GM08714 (cell line): ENCODE results near the gene PPP2R2C.

Experiments
- H3K4me3 ChIP-seq: fragments of 200-500 bp; sonication (Bioruptor generic); 2 replicates; pipeline ENCODE4 v1.5.1; 2014; ENCODE audit warnings: mild to moderate bottlenecking, low read length, inconsistent platforms
- ZNF274 ChIP-seq: IDR thresholded peaks from 2 replicates; pipeline ENCODE4 v1.6.1; 2012; ENCODE audit warnings: mild to moderate bottlenecking, low read depth, low read length

The PPP2R2C gene

DNA sequence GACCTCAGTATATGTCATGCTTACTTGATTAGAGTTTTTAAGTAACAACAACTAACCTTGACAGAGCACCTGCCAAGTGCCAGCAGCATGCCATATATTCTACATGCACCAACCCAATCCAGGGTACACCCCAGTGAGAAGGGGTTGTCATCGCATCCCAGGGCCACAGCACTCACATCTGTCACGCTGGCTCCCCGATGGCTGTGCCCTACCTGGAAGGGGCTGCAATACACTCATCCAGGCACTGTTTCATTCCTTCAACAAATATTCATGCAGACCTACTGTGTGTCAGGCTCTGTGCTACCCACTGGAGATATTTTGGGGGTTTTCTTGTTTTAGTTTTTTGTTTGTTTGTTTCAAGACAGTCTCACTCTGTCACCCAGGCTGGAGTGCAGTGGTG is 49.5 kb downstream of the PPP2R2C start:
- no peak for TF ChIP-seq ZNF274
- no peak overlapping the region for H3K4me3 ChIP-seq

DNA sequence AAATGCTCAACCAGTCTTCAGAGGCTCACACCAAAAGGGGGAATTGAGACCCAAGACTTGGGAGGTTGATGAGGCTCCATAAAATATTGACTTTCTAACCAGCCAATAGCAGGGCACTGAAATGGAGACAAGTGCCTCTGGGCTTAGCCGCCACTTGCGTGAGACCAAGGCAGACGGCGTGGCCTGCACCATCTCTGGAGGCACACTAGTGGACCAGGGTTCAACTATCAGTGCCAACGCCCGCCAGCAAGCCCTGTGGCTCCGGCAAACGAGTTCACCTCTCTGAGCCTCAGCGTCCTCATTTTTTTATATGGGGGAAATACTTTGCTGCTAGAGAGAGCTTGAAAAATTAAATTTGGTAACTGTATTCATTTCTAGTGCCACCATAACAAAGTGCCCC is 50.3 kb downstream of the PPP2R2C start:
- H3K4me3 ChIP-seq, result no peak overlapping the region
- TF ChIP-seq ZNF274, result no peak

DNA sequence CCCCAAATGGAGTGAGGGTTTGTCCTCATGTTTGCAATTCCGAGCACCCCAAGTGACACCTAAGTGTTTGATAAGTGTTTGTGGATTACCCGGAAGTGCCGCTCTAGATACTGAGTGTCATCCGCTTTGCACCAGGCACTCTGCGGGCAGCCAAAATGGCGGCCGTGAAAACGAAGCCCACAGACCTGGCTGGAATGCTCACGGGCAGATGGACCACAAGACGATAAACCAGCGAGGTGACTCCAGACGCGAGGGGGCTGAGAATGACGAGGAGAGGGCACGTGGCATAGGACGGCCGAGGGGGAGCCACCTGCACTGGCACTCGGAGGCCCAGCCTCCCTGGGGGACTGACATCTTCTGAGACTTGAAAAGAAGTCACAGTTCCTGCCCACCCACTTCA is 51.0 kb downstream of the PPP2R2C start:
- no peak overlapping the region for H3K4me3 ChIP-seq
- TF ChIP-seq ZNF274, result no peak

DNA sequence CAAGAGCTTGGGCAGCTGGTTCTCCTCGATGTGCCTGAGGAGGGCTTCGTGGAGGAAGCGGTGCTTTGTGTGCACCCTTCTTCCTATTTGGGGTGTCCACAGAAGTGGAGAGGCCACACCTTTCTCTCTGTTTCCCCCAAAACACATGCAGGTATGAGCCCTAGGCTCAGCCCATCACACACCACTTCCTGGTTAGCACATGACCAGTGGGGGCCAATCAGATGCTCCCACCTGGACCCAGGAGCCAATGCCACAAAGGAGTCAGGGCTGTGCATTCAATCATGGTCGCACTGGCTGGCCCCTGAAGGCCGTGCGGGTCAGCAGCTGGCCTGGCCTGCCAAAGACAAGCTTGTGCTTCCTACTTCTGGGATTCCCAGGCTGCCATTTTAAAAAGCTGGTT is 51.4 kb downstream of the PPP2R2C start:
- no peak for TF ChIP-seq ZNF274
- H3K4me3 ChIP-seq, result no peak overlapping the region

DNA sequence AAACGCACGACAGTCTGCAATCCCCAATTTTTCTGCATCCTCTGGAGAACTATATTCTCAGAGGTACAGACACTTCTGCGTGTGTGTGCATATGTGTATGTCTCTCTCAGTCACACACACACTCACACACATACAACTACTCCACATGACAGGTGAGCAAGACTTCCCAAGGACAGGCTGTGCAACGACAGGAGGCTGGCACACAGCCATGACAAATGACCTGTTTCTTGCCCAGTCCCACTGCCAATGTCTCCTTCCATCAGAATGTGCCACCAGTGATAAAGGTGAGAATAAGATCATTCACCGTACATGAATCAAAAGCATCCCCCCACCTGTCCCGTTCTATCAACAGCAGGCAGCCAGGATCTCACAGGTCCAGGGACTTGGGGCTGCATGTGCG is 52.4 kb downstream of the PPP2R2C start:
- H3K4me3 ChIP-seq, result no peak overlapping the region
- no peak for TF ChIP-seq ZNF274

DNA sequence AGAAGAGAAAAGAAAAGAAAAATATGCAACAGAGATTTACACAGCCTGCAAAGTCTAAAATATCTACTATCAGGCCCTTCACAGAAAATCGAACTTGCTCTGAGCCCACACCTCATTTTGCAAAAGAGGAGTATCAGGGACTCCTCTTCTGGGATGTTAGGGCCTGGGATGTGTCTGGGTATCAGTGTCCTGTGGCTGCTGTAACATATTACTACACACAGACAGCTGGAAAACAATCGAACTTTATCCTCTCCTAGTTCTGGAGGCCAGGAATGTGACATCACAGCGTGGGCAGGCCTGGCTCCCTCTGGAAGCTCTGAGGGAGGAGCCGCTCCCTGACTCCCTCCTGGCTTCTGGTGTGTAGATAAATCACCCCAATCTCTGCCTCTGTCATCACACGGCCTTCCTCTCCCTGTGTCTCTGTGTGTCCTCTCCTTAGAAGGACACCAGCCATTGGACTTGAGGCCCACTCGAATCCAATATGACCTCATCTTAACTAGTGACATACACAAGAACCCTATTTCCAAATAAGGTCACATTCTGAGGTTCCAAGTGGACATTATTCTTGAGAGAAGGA is 52.9 kb downstream of the PPP2R2C start:
- H3K4me3 ChIP-seq, result no peak overlapping the region

DNA sequence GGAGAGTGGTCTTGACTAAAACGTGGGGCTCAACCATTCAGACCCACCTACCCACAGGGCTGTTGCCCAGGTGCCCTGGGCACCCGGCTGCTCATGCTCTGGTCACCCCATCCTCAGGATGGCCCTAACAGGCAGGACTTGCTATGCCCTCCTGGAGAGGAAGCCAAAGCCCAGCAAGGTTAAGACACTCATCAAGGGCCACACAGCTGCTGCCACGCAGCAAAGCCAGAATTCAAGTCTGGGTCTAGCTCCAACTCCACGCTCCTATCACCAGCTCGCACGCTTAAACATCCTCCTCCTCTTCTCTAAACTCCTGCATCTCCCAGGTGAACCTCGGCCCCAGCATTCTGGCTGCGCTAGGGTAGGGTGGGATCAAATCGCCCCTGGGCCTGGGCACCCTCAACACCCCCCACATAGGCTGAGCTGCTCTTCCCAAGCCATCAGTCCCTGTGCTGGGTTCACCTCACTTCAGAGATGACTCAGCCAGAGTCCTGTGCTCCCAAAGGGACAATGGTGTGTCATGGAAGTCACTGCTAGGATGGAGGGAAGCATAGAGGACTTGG is 54.1 kb downstream of the PPP2R2C start:
- H3K4me3 ChIP-seq, result no peak overlapping the region
- no peak for TF ChIP-seq ZNF274

More for the DNA sequence above, 52.9 kb downstream of the PPP2R2C start:
- TF ChIP-seq ZNF274, result no peak

DNA sequence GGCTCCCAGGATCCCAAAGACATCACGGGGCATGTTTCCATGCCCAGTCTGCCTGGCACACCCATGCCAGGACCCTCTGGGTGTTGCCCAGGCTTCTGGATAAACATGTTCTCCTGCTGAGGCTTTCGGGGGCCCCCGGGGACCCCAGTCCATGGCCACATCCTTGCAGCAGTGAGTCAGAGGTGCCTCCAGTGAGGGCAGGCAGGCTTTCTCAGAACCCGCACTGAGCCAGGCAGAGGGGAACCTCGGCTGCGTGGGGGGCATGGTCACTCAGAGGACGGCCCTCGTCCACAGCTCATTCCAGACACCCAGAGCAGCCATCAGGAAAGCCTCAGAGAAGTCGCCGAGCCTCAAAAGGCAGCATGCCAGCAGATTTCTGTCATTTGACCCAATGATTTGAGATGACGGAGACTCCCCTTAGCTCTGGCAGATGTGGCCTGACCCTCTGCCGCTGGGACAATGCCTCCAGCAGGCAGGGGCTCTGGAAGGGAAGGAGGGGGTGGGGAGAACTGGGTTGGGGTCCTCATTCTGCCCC is 54.8 kb downstream of the PPP2R2C start:
- TF ChIP-seq ZNF274, result no peak
- no peak overlapping the region for H3K4me3 ChIP-seq

DNA sequence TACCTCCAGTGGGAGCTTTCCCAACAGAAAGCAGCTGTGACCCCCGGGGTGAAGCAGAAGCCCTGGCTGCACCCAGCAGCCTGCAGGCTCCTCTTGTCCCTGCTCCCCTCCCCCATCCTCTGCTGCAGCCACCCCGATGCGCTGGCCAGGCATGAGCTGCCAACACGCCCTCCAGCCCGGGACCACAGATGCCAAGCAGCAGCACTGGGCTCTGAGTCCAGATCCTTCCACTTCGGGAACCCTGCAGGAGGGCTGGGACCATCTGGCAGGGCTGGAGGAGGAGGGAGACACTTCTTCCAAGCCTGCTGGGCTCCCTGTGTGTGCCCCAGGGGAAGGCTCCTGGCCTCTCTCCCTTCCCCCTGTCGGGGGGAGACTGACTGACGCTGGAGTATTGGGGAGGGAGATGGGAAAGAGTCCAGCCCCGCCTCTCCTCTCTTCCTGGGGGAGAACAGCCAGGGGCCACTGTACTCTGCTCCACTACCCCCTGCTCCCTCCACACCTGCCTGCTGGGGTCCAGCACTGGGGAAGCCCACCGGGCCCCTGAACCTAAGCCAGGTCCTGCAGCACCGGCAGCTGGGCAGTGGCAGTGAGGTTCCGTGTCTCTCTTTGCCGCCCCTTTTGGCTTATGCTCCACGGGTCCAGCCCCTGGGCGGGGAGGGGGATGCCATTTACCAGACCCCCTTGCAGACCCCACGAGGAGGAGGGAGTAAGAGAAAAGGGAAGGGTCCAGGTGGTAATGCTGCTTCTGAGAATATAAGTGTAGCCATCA is 55.7 kb downstream of the PPP2R2C start:
- H3K4me3 ChIP-seq, result no peak overlapping the region
- TF ChIP-seq ZNF274, result no peak

DNA sequence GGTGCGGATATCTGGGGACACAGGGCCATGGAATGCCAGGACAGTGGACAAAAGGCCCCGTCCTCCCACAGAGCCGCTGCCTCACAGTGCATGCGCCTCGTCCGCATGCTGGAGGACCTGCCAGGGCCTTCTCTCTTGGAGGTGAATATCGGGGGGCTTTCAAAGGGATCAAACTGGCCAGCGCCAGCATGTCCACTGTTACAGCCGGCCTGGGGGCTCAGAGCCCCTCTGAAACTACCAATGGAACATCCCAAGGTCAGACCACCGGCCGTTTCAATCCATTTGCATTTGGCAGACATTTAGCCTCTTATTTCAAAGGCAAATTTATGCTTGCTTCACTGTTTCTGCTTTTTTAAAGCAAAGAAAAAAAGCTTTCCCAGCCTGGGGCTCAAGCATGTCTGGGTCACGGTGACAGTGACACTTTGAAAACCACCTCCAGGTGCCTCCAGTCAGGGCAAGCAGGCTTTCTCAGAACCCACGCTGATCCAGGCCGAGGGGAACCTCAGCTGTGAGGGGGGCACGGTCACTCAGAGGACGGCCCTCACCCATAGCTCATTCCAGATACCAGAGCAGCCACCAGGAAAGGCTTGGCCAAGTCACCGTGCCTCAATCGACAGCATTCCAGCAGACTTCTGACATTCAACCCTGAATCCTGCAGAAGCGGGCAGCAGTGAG is 57.2 kb downstream of the PPP2R2C start:
- H3K4me3 ChIP-seq, result no peak overlapping the region
- TF ChIP-seq ZNF274, result no peak

DNA sequence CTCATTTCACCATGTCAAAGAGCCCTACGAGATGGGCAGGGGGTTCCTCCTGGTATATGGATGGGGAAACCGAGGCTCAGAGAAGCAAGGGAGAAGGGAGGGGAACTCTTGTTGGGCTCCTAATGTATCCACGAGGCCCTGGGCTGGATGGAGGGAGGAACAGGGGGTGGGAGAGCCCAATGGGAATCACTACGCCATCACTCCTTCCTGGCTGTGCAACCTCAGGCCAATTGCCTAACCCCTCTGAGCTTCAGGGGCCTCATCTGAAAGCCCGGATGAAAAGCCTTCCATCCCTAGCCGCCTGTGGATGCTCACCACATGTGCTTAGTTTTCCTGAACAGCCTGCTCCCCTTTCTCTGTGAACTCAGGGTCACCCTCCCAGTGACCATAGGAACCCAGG is 57.8 kb downstream of the PPP2R2C start:
- no peak overlapping the region for H3K4me3 ChIP-seq
- TF ChIP-seq ZNF274, result no peak

DNA sequence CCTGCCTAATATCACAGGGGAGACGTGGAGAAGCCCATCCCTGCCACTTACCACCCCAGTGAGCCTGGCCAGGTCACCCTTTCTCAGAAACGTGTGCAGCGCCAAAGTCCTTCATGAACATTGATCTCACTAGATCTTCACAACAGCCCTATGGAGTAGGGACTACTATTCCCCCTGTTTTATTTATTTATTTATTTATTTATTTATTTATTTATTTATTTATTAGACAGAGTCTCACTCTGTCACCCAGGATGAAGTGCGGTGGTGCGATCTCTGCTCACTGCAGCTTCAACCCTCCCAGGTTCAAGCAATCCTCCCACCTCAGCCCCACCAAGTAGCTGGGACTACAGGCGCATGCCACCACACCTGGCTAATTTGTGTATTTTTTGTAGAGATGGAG is 61.8 kb downstream of the PPP2R2C start:
- TF ChIP-seq ZNF274, result no peak

DNA sequence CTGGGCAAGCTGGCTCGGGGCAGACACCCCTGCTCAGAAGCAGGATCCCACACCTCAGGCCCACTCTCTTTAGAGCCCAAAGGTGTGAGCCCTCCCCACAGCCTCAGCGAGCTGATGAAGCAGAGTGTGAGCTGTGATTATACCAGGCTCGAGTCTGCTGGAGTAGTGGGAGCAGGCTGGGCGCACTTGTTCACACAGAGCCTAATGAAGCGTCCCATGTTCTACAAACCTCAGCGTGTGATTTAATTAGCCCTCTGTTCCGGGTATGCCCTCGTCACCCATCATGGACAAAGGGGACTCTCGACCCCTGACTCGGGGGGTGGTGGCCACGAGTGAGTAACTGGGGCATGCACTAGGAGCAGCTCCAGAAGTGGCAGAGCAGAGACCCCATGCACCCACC is 62.3 kb downstream of the PPP2R2C start:
- TF ChIP-seq ZNF274, result no peak
- no peak overlapping the region for H3K4me3 ChIP-seq

More for the DNA sequence above, 61.8 kb downstream of the PPP2R2C start:
- no peak overlapping the region for H3K4me3 ChIP-seq

DNA sequence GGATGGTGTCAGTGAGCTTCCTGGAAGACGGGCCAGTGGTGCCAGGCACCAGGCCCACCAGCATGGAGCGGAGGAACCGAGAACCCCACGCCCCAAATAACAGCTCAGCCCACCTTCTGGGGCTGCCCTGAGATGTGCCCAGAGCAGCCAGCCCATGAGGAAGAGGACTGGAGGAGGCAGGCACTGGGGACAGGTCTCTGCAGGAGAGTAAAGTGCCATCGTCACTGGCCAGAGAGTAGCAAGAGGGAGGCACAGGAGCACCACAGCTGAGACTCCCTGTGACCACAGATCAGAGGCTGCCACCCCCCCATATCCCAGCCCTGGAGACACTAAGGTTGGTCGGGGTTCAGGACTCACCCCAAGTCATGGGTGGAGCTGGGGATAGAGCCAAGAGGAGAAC is 63.0 kb downstream of the PPP2R2C start:
- no peak for TF ChIP-seq ZNF274

More for the DNA sequence above, 63.0 kb downstream of the PPP2R2C start:
- H3K4me3 ChIP-seq, result no peak overlapping the region
